ENCODE results near the gene OR2J1. TPM values are rescaled to one million over a fixed set of nuclear protein-coding genes. Genes with fewer than 3 reads are reported as not detected.

The OR2J1 gene
- total RNA-seq, 5 donors from 2014 or later (not counting 1 experiment from before 2014, with no cell fraction given): not detected

GRCh38 chr6:29129326-29130012, 30.2 kb downstream of the OR2J1 start:
- POLR2A ChIA-PET: no interaction called here
- DNase-seq: no peak

GRCh38 chr6:29130644-29131043, 31.4 kb downstream of the OR2J1 start:
- Histone ChIP-seq H3K4me1 (ENCODE audit: control insufficient read depth in 1 of 2, extremely low read depth in 1 of 2, insufficient read depth in 2 of 2, low read length in 2 of 2) (no peaks in the 10 kb centered on the region), H3K9me3 (no peaks in the 10 kb centered on the region), H3K27ac (ENCODE audit: low read length) (no peak overlapping the region), H3K27me3 (replicated peaks in 1 of 2; ENCODE audit: control insufficient read depth in 2 of 2, extremely low read depth in 1 of 2, insufficient read depth in 2 of 2, low read length in 1 of 2) (peaks cover 0 to 17% of the 10 kb centered on the region in 2 experiments), H3K36me3 (ENCODE audit: control insufficient read depth in 2 of 2, extremely low read depth in 1 of 2, insufficient read depth in 1 of 2, low read length in 1 of 2) (no peaks in the 10 kb centered on the region), H3K4me3 (ENCODE audit: control insufficient read depth in 1 of 2, extremely low read depth in 1 of 2, low read length in 1 of 2) (no peak overlapping the region)
- H3K27ac Mint-ChIP-seq: no peak overlapping the region
- no peak for ATAC-seq (replicated peaks in 1 of 4)
- no peak for DNase-seq
- H3K27me3 Mint-ChIP-seq: peaks cover 38 to 44% of the 10 kb centered on the region in 2 donors
- H3K36me3 Mint-ChIP-seq: no peaks in the 10 kb centered on the region
- H3K9me3 Mint-ChIP-seq: no peaks in the 10 kb centered on the region
- no peak overlapping the region for H3K4me3 Mint-ChIP-seq
- no peaks in the 10 kb centered on the region for H3K4me1 Mint-ChIP-seq
- ChIA-PET CTCF (no interaction called here), POLR2A (interaction anchor here in 1 of 2 donors (0.6 kb wide), 1 partner anchor 422 kb away, joined by 7 read pairs; no protein-coding TSS in a partner anchor)
- WGBS (ENCODE audit: insufficient coverage): 69% methylated on average over 4 of the region's 4 CpGs

More at GRCh38 chr6:29129326-29130012, 30.2 kb downstream of the OR2J1 start:
- H3K4me3 Mint-ChIP-seq: no peak overlapping the region
- H3K27me3 Mint-ChIP-seq: peaks cover 34 to 41% of the 10 kb centered on the region in 2 donors
- H3K4me3 ChIP-seq (ENCODE audit: control insufficient read depth in 1 of 2, extremely low read depth in 1 of 2, low read length in 1 of 2): no peak overlapping the region
- ATAC-seq (replicated peaks in 1 of 4): no peak
- no peaks in the 10 kb centered on the region for H3K4me1 Mint-ChIP-seq
- H3K36me3 Mint-ChIP-seq: no peaks in the 10 kb centered on the region
- H3K4me1 ChIP-seq (ENCODE audit: control insufficient read depth in 1 of 2, extremely low read depth in 1 of 2, insufficient read depth in 2 of 2, low read length in 2 of 2): no peaks in the 10 kb centered on the region
- H3K27ac ChIP-seq (ENCODE audit: low read length): no peak overlapping the region
- H3K27me3 ChIP-seq (replicated peaks in 1 of 2; ENCODE audit: control insufficient read depth in 2 of 2, extremely low read depth in 1 of 2, insufficient read depth in 2 of 2, low read length in 1 of 2): peaks cover 0 to 17% of the 10 kb centered on the region in 2 experiments
- no peaks in the 10 kb centered on the region for H3K9me3 ChIP-seq
- H3K36me3 ChIP-seq (ENCODE audit: control insufficient read depth in 2 of 2, extremely low read depth in 1 of 2, insufficient read depth in 1 of 2, low read length in 1 of 2): no peaks in the 10 kb centered on the region
- CTCF ChIA-PET: no interaction called here
- no peaks in the 10 kb centered on the region for H3K9me3 Mint-ChIP-seq
- no peak overlapping the region for H3K27ac Mint-ChIP-seq
- 66% methylated on average over 15 of the region's 15 CpGs for WGBS (ENCODE audit: insufficient coverage)

- no peak for DNase-seq
- H3K4me1 Mint-ChIP-seq: no peaks in the 10 kb centered on the region
- H3K36me3 Mint-ChIP-seq: no peaks in the 10 kb centered on the region
- no CpG with 5 or more reads among the region's 2 CpGs for WGBS (ENCODE audit: insufficient coverage)
- H3K9me3 ChIP-seq: no peaks in the 10 kb centered on the region
- H3K27ac Mint-ChIP-seq: no peak overlapping the region
- ChIA-PET POLR2A (no interaction called here), CTCF (no interaction called here)
- H3K9me3 Mint-ChIP-seq: no peaks in the 10 kb centered on the region
- H3K27me3 ChIP-seq (replicated peaks in 1 of 2; ENCODE audit: control insufficient read depth in 2 of 2, extremely low read depth in 1 of 2, insufficient read depth in 2 of 2, low read length in 1 of 2): peaks cover 0 to 17% of the 10 kb centered on the region in 2 experiments
- H3K27me3 Mint-ChIP-seq: peaks cover 32 to 42% of the 10 kb centered on the region in 2 donors
- H3K4me1 ChIP-seq (ENCODE audit: control insufficient read depth in 1 of 2, extremely low read depth in 1 of 2, insufficient read depth in 2 of 2, low read length in 2 of 2): no peaks in the 10 kb centered on the region
- no peak for ATAC-seq (replicated peaks in 1 of 4)
- no peak overlapping the region for H3K4me3 Mint-ChIP-seq
- no peak overlapping the region for H3K27ac ChIP-seq (ENCODE audit: low read length)
- H3K4me3 ChIP-seq (ENCODE audit: control insufficient read depth in 1 of 2, extremely low read depth in 1 of 2, low read length in 1 of 2): no peak overlapping the region
- H3K36me3 ChIP-seq (ENCODE audit: control insufficient read depth in 2 of 2, extremely low read depth in 1 of 2, insufficient read depth in 1 of 2, low read length in 1 of 2): no peaks in the 10 kb centered on the region
These were observed 32.4 kb downstream of the OR2J1 start for GRCh38 chr6:29131691-29132090.

- H3K27ac ChIP-seq (ENCODE audit: low read length): no peak overlapping the region
- no peak overlapping the region for H3K27ac Mint-ChIP-seq
- H3K36me3 ChIP-seq (ENCODE audit: control insufficient read depth in 2 of 2, extremely low read depth in 1 of 2, insufficient read depth in 1 of 2, low read length in 1 of 2): no peaks in the 10 kb centered on the region
- WGBS (ENCODE audit: insufficient coverage): no CpG with 5 or more reads among the region's 4 CpGs
- ChIA-PET POLR2A (no interaction called here), CTCF (interaction anchor here in 1 of 2 donors (0.5 kb wide), 1 partner anchor 99 kb away, joined by 4 read pairs; no protein-coding TSS in a partner anchor)
- H3K9me3 ChIP-seq: no peaks in the 10 kb centered on the region
- peaks cover 27 to 38% of the 10 kb centered on the region in 2 donors for H3K27me3 Mint-ChIP-seq
- no peak overlapping the region for H3K4me3 ChIP-seq (ENCODE audit: control insufficient read depth in 1 of 2, extremely low read depth in 1 of 2, low read length in 1 of 2)
- DNase-seq: no peak
- no peaks in the 10 kb centered on the region for H3K4me1 Mint-ChIP-seq
- no peaks in the 10 kb centered on the region for H3K27me3 ChIP-seq (replicated peaks in 1 of 2; ENCODE audit: control insufficient read depth in 2 of 2, extremely low read depth in 1 of 2, insufficient read depth in 2 of 2, low read length in 1 of 2)
- no peaks in the 10 kb centered on the region for H3K36me3 Mint-ChIP-seq
- H3K4me3 Mint-ChIP-seq: no peak overlapping the region
- no peak for ATAC-seq (replicated peaks in 1 of 4)
- no peaks in the 10 kb centered on the region for H3K9me3 Mint-ChIP-seq
- no peaks in the 10 kb centered on the region for H3K4me1 ChIP-seq (ENCODE audit: control insufficient read depth in 1 of 2, extremely low read depth in 1 of 2, insufficient read depth in 2 of 2, low read length in 2 of 2)
These were observed 38.4 kb downstream of the OR2J1 start for GRCh38 chr6:29137724-29138123.

GRCh38 chr6:29141606-29142005, 42.3 kb downstream of the OR2J1 start:
- H3K27ac Mint-ChIP-seq: no peak overlapping the region
- Histone ChIP-seq H3K27ac (ENCODE audit: low read length) (no peak overlapping the region), H3K27me3 (replicated peaks in 1 of 2; ENCODE audit: control insufficient read depth in 2 of 2, extremely low read depth in 1 of 2, insufficient read depth in 2 of 2, low read length in 1 of 2) (no peaks in the 10 kb centered on the region), H3K9me3 (no peaks in the 10 kb centered on the region), H3K4me1 (ENCODE audit: control insufficient read depth in 1 of 2, extremely low read depth in 1 of 2, insufficient read depth in 2 of 2, low read length in 2 of 2) (no peaks in the 10 kb centered on the region), H3K4me3 (ENCODE audit: control insufficient read depth in 1 of 2, extremely low read depth in 1 of 2, low read length in 1 of 2) (no peak overlapping the region), H3K36me3 (ENCODE audit: control insufficient read depth in 2 of 2, extremely low read depth in 1 of 2, insufficient read depth in 1 of 2, low read length in 1 of 2) (no peaks in the 10 kb centered on the region)
- ATAC-seq (replicated peaks in 1 of 4) (no peak), DNase-seq (no peak)
- WGBS (ENCODE audit: insufficient coverage): no CpG with 5 or more reads among the region's 1 CpG
- no peak overlapping the region for H3K4me3 Mint-ChIP-seq
- ChIA-PET CTCF (interaction anchor here in 1 of 2 donors (0.5 kb wide), 1 partner anchor 309 kb away, joined by 5 read pairs; no protein-coding TSS in a partner anchor), POLR2A (no interaction called here)
- H3K9me3 Mint-ChIP-seq: peaks cover 0 to 5% (median 0%) of the 10 kb centered on the region in 3 donors
- no peaks in the 10 kb centered on the region for H3K36me3 Mint-ChIP-seq
- H3K27me3 Mint-ChIP-seq: peaks cover 15 to 38% of the 10 kb centered on the region in 2 donors
- H3K4me1 Mint-ChIP-seq: no peaks in the 10 kb centered on the region

GRCh38 chr6:29142309-29142708, 43.0 kb downstream of the OR2J1 start:
- H3K4me1 ChIP-seq (ENCODE audit: control insufficient read depth in 1 of 2, extremely low read depth in 1 of 2, insufficient read depth in 2 of 2, low read length in 2 of 2): no peaks in the 10 kb centered on the region
- Mint-ChIP-seq H3K27me3 (peaks cover 15 to 42% of the 10 kb centered on the region in 2 donors), H3K4me1 (no peaks in the 10 kb centered on the region), H3K4me3 (no peak overlapping the region), H3K36me3 (no peaks in the 10 kb centered on the region), H3K9me3 (peaks cover 0 to 5% (median 0%) of the 10 kb centered on the region in 3 donors), H3K27ac (no peak overlapping the region)
- no peak overlapping the region for H3K27ac ChIP-seq (ENCODE audit: low read length)
- no peaks in the 10 kb centered on the region for H3K36me3 ChIP-seq (ENCODE audit: control insufficient read depth in 2 of 2, extremely low read depth in 1 of 2, insufficient read depth in 1 of 2, low read length in 1 of 2)
- H3K9me3 ChIP-seq: no peaks in the 10 kb centered on the region
- no peak for ATAC-seq (replicated peaks in 1 of 4)
- CTCF ChIA-PET: no interaction called here
- POLR2A ChIA-PET: no interaction called here
- no peak overlapping the region for H3K4me3 ChIP-seq (ENCODE audit: control insufficient read depth in 1 of 2, extremely low read depth in 1 of 2, low read length in 1 of 2)
- no peaks in the 10 kb centered on the region for H3K27me3 ChIP-seq (replicated peaks in 1 of 2; ENCODE audit: control insufficient read depth in 2 of 2, extremely low read depth in 1 of 2, insufficient read depth in 2 of 2, low read length in 1 of 2)
- no peak for DNase-seq
